GM19372 (cell line): ENCODE data around the gene SH3RF3.

ENCODE experiments used
- ATAC-seq: cut with Tn5 transposase; IDR thresholded peaks from one replicate; pipeline ENCODE4 v1.9.1; 2021; ENCODE audit warnings: mild to moderate bottlenecking, low read depth, moderate library complexity; ENCODE audit not compliant: unreplicated experiment

The SH3RF3 gene

GRCh38 chr2:109476641-109477441 is 347.8 kb downstream of the SH3RF3 start:
- no peak for ATAC-seq

DNA sequence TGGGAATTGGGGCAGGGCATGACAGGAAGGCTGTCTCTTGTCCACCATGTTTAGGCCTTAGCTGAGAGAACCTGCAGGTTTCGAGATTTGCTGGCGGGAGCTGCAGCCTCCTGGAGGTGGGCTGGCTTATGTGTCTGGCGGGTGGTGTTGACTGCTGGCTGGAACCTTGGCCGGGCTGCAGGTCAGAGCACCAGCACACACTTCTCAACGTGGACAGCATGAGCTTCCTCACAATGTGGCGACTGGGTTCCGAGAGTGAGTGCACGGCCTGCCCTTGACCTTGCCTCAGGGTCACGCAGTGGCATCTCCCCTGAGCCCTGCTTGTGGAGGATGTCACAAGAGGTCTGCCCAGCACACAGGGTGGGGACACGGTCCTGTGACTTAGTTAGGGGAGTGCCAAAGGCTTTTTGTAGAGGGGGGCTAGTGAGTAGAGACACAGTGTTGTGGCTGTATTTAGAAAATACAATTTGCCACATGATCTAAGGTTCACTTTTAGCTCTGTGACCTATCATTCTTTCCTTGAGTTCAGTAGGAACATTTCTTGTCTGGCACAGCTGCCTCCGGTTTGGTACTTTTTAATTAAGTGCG is 350.0 kb downstream of the SH3RF3 start:
- ATAC-seq = no peak

GRCh38 chr2:109479804-109480203 is 350.8 kb downstream of the SH3RF3 start:
- no peak for ATAC-seq

DNA sequence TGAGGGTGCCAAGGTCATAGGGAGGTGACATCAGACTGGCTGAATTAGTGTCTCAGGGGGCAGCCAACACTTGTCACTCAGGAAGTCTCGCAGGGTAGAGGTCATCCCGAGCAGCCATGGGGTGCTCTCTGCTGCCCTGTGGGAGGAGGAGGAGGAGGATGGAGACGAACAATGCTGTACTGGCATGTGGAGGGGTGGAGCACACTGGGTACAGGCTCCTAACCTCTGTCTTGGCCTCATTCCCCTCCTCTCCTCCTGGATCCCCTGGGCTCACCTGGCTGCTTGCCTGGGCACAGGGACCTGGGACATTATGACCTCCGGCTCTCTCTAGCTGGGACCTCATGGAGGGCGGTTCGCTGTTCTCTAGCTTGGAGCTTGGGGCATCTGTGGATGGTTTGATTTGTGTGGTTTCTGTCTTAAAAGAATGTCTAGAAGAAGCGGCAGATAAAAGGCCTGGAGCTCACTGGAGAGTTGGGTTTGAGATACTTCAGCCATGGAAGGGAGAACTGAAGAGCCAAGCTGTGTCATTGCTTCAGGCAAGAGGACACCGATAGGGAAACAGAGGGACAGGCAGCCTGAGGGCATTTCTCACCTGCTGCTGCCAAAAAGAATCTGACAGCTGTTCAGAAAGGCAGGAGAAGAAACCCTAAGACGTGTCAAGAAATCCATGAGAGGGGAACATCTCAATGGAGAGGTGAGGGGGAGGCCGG is 351.6 kb downstream of the SH3RF3 start:
- ATAC-seq = no peak

DNA sequence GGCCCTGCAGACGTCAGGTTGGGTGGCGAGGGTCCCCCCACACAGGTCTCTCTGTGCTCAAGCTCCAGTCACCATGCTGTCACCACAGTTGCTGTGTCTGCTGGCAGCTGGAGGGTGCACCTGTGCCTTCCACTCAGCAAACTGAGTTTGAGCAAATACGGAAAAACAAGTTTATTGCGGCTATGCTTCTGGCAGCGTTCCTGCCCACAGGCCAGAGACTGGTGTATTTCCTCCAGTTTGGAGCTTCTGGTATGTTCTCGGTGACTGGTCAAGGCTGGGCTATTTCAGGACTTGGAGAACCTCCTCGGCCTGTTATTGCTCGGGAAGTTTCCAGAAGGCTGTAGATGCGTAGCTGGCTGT is 352.2 kb downstream of the SH3RF3 start:
- ATAC-seq = no peak

- no peak for ATAC-seq
These were observed 352.6 kb downstream of the SH3RF3 start for GRCh38 chr2:109481599-109481998.

- no peak for ATAC-seq
These were observed 353.4 kb downstream of the SH3RF3 start for GRCh38 chr2:109482361-109482861.

- no peak for ATAC-seq
These were observed 357.9 kb downstream of the SH3RF3 start for GRCh38 chr2:109486711-109487535.

- no peak for ATAC-seq
These were observed 358.5 kb downstream of the SH3RF3 start for GRCh38 chr2:109487536-109487869.

DNA sequence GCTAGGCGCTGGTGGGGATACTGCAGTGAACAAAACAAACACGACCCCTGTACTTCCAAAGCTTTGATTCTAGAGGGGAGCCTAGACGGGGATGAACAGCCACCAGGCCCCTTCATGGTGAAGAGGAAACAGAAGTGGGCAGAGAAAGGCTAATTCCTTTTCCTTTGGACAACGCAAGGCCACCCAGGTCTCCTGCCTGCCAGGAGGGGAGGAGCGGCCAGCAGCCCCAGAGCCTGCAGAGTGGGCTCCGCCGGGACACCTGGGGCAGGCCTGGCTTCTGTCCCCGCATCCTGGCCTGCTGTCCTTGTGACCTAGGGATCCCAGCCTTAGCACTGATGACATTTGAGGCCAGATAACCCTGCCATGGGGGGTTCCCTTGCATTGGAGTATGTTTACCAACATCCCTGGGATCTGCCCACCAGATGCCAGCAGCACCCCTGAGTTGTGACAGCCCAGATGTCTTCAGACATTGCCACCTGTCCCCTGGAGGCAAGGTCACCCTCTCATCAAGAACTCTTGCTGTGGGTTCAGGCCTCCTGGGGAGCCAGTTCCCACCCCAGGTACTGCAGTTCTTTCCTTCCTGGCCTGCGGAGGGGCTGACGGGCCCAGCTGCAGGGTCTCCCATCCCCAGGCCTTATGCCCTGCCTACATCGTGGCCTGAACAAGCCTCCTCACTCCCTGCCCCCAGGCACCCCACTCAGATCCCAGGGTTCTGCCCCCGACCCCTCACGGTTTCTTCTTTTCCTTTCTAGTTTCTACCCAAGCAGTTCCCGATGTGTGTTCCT is 359.1 kb downstream of the SH3RF3 start:
- no peak for ATAC-seq

DNA sequence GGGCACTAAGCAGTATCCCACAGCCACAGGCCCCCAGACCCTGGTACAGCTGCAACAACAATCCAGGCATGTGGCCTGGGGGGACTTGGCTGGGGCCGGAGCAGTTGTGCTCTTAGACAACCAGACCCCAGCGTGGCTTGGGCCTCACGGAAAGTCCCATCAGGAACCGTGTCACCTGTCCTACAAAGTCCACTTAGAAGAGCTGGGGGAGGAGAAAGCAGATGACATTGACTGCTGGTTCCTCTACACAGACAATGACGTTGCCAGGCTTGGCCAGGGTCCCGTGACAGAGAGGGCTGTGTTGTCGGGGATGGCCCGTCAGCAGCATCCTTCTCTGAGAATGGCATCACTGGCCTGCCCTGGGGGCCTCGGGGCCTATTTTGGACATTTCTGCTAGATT is 360.3 kb downstream of the SH3RF3 start:
- no peak for ATAC-seq

- ATAC-seq = no peak
These were observed 364.4 kb downstream of the SH3RF3 start for GRCh38 chr2:109493176-109493935.

DNA sequence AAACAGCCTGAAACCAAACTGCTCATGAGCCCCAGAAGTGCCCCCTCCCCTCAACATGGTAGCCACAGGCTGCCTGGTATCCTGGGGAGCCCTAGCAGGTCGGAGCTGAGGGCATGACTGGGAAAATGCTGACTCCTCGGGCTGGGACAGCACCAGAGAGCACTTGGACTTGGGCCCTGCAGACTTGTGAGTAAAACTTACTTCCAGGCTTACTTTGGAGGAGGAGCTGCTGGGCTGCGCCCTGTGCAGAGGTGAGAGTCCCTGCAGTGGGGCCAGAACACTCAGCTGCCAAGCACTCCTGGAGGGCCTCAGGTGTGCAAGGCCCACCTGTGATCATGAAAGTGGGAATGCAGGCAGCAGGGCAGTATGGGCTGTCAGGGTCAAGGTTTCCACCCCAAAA is 365.3 kb downstream of the SH3RF3 start:
- no peak for ATAC-seq

- ATAC-seq = no peak
These were observed 368.5 kb downstream of the SH3RF3 start for GRCh38 chr2:109497463-109497862.

GRCh38 chr2:109497911-109498870 is 369.2 kb downstream of the SH3RF3 start:
- no peak for ATAC-seq

GRCh38 chr2:109498906-109499305 is 369.9 kb downstream of the SH3RF3 start:
- no peak for ATAC-seq

DNA sequence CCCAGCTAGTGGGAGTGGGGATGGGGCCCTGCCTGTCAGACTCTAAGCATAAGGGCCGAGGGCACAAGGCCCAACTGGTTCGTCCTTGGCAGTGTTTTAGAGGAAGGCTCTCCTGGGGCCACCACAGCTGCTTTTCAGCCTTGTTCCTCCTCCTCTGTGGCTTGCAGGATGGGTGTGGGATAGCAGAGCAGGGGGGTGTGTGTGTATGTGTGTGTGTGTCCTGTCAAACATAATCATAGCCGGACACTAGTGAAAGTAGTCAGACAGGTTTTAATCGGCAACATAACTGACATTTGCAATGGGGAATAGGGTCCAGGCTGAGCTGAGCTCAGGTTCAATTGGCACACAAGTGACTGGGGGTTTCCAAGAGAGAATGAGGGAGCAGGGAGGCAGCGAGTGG is 370.6 kb downstream of the SH3RF3 start:
- no peak for ATAC-seq

DNA sequence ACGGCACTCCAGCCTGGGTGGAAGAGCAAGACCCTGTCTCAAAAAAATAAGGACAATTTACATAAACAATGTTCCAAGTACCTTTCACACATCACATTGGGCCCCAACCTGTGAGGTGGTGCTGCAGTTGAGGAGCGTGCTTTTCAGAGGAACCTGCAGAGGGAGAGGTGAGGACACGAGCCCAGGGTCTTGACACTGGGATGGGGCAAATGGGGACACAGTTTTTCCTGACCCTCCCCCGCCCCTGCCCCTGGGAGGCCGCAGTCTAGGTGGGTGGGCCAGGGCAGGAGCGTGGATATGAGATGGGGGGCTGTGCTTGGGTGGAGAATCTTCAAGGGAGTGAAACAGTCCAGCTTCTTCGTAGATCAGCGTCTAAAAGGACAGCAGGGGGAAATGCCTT is 371.9 kb downstream of the SH3RF3 start:
- no peak for ATAC-seq
